Coronary artery (tissue), 2 donors: Measurements from ENCODE around the gene SRF.

Experiments used
- DNase-seq: peaks from one replicate; pipeline ENCODE4 v3.0.0-alpha.2; 2017; ENCODE audit warnings: low spot score
- H3K27ac ChIP-seq, 2 donors: fragments of 200-600 bp; sonication (generic); one replicate each; pipeline ENCODE4 v1.5.1; 2016 to 2019
- H3K4me3 ChIP-seq: fragments of 200-600 bp; sonication (generic); 2 replicates; pipeline ENCODE4 v1.5.1; 2016; ENCODE audit warnings: mild to moderate bottlenecking, moderate library complexity
- CTCF ChIP-seq: fragments of 200-600 bp; sonication (generic); IDR thresholded peaks from one replicate; pipeline ENCODE4 v1.5.1; 2019; ENCODE audit warnings: antibody characterized with exemption

Gene SRF

DNA sequence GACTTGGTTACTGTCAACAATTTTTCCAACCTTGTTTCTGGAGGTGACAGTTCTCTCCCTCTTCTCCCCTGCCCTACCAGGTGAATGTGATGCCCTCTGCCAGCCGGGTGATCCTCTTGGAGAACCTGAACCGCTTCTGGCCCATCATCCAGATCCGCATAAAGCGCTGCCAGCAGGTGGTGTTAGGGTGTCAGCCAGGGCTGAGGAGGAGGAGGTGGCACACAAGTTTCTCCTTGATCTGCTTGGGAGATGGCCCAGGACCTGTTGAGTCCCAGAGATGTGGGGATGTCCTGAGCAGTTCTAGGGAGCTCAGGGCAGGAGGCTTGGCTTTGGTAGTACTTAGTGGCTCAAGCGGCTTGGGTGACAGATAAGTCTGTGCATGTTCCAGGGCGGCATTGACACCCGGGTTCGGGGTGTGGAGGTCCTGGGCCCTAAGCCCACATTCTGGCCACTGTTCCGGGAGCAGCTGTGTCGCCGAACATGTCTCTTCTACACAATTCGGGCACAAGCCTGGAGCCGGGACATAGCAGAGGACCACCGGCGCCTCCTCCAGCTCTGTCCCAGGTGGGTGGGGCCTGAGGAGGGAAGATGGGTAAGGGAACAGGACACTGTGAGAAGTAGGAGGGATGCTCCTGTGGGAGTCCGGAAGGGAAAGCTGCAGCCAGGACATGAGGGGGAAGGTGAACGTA, 32.1 kb downstream of the SRF start:
- H3K27ac ChIP-seq: no peak overlapping the region
- H3K4me3 ChIP-seq: no peak overlapping the region
- TF ChIP-seq CTCF: no peak
- DNase-seq: peak; percentile 47

DNA sequence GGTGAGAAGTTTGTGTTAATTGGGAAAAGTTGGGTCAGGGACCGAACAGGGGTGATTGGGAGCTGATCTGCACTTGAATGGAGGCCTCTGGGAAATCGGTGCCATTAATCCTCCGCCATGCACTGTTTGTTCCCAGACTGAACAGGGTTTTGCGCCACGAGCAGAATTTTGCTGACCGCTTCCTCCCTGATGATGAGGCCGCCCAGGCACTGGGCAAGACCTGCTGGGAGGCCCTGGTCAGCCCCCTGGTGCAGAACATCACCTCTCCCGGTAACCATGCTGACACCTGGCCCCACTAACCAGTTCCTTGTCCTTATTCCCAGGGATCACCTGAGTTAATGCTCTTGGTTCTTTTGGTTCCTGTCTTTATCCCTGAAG, 32.6 kb downstream of the SRF start:
- DNase-seq: no peak
- H3K4me3 ChIP-seq: no peak overlapping the region
- no peak overlapping the region for H3K27ac ChIP-seq
- no peak for TF ChIP-seq CTCF

DNA sequence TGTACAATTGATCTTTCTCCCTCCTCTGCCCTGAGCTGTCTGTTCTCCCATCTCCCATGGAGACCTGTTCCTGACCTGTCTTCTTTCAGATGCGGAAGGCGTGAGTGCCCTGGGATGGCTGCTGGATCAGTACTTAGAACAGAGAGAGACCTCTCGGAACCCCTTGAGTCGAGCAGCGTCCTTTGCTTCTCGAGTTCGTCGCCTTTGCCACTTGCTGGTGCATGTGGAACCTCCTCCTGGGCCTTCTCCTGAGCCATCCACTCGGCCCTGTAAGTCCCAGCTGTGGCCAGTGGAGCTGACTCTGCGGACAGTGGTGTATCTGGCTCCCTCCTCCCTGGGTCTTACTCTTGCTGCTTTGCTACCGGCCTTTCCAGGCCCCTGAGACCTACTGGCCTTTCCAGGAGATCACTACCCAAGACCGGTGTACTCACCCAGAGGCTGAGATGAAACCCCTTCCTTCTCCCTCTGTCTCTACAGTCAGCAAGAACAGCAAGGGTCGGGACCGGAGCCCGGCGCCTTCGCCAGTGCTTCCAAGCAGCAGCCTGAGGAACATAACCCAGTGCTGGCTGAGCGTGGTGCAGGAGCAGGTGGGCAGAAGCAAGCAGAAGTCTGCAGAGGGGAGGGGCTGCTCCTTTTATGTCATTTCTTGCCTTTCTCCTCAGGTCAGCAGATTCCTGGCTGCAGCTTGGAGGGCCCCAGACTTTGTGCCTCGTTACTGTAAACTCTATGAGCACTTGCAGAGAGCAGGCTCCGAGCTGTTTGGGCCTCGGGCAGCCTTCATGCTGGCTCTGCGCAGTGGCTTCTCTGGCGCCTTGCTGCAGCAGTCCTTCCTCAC, 33.4 kb downstream of the SRF start:
- TF ChIP-seq CTCF: no peak
- H3K4me3 ChIP-seq: no peak overlapping the region
- no peak for DNase-seq
- no peak overlapping the region for H3K27ac ChIP-seq

DNA sequence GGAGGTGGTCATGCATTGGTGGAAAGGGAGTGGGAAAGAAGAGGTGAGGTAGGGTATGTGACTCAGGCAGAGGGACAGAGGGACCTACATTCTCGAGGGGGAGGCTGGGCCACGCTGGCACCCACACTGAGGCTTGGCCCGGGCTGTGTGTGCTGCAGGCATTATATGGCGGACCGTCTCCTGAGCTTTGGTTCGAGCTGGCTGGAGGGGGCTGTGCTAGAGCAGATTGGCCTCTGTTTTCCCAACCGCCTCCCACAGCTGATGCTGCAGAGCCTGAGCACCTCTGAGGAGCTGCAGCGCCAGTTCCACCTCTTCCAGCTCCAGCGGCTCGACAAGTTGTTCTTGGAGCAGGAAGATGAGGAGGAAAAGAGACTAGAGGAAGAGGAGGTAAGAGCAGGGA, 34.8 kb downstream of the SRF start:
- no peak for TF ChIP-seq CTCF
- Histone ChIP-seq H3K27ac (no peak overlapping the region), H3K4me3 (no peak overlapping the region)
- no peak for DNase-seq

- no peak for TF ChIP-seq CTCF
- no peak for DNase-seq
- Histone ChIP-seq H3K4me3 (no peak overlapping the region), H3K27ac (no peak overlapping the region)
These were observed 36.2 kb downstream of the SRF start for GRCh38 chr6:43207286-43207685.

GRCh38 chr6:43211955-43212354, 40.9 kb downstream of the SRF start:
- Histone ChIP-seq H3K4me3 (no peak overlapping the region), H3K27ac (no peak overlapping the region)
- TF ChIP-seq CTCF: no peak
- DNase-seq: no peak

- DNase-seq: no peak
- H3K27ac ChIP-seq: no peak overlapping the region
- H3K4me3 ChIP-seq: no peak overlapping the region
- TF ChIP-seq CTCF: no peak
These were observed 42.4 kb downstream of the SRF start for GRCh38 chr6:43213431-43213830.
